ENCODE data around the gene MICALL2. TPM values are rescaled to one million over a fixed set of nuclear protein-coding genes. Genes with fewer than 3 reads are reported as not detected.

Gene MICALL2
- total RNA-seq, 1 donor from 2014 or later: 28.0 TPM

GRCh38 chr7:1410992-1411391, 48.3 kb downstream of the MICALL2 start:
- Mint-ChIP-seq H3K27me3 (ENCODE audit: unreplicated experiment) (peaks cover 8% of the 10 kb centered on the region), H3K9me3 (ENCODE audit: unreplicated experiment) (peaks cover 5% of the 10 kb centered on the region), H3K36me3 (ENCODE audit: unreplicated experiment) (no peaks in the 10 kb centered on the region), H3K4me1 (ENCODE audit: low read depth, unreplicated experiment) (peaks cover 10% of the 10 kb centered on the region), H3K4me3 (ENCODE audit: unreplicated experiment) (no peak overlapping the region), H3K27ac (ENCODE audit: unreplicated experiment) (no peak overlapping the region)
- no peak for TF ChIP-seq CTCF (IDR thresholded peaks at IDR 0.05; ENCODE audit: partially characterized antibody, unreplicated experiment)
- no peak for DNase-seq

- Mint-ChIP-seq H3K36me3 (ENCODE audit: unreplicated experiment) (no peaks in the 10 kb centered on the region), H3K27me3 (ENCODE audit: unreplicated experiment) (peaks cover 8% of the 10 kb centered on the region), H3K4me3 (ENCODE audit: unreplicated experiment) (no peak overlapping the region), H3K9me3 (ENCODE audit: unreplicated experiment) (peaks cover 5% of the 10 kb centered on the region), H3K4me1 (ENCODE audit: low read depth, unreplicated experiment) (peaks cover 10% of the 10 kb centered on the region), H3K27ac (ENCODE audit: unreplicated experiment) (no peak overlapping the region)
- DNase-seq: no peak
- no peak for TF ChIP-seq CTCF (IDR thresholded peaks at IDR 0.05; ENCODE audit: partially characterized antibody, unreplicated experiment)
These were observed 49.7 kb downstream of the MICALL2 start for GRCh38 chr7:1409555-1409954.

GRCh38 chr7:1408466-1408865, 50.8 kb downstream of the MICALL2 start:
- TF ChIP-seq CTCF (IDR thresholded peaks at IDR 0.05; ENCODE audit: partially characterized antibody, unreplicated experiment): no peak
- Mint-ChIP-seq H3K9me3 (ENCODE audit: unreplicated experiment) (peaks cover 5% of the 10 kb centered on the region), H3K4me1 (ENCODE audit: low read depth, unreplicated experiment) (peaks cover 14% of the 10 kb centered on the region), H3K36me3 (ENCODE audit: unreplicated experiment) (no peaks in the 10 kb centered on the region), H3K27ac (ENCODE audit: unreplicated experiment) (no peak overlapping the region), H3K4me3 (ENCODE audit: unreplicated experiment) (peak overlapping the region; percentile 38), H3K27me3 (ENCODE audit: unreplicated experiment) (peaks cover 8% of the 10 kb centered on the region)
- no peak for DNase-seq

GRCh38 chr7:1407892-1408291, 51.4 kb downstream of the MICALL2 start:
- no peak for DNase-seq
- H3K4me1 Mint-ChIP-seq (ENCODE audit: low read depth, unreplicated experiment): peaks cover 12% of the 10 kb centered on the region
- no peaks in the 10 kb centered on the region for H3K36me3 Mint-ChIP-seq (ENCODE audit: unreplicated experiment)
- H3K9me3 Mint-ChIP-seq (ENCODE audit: unreplicated experiment): peaks cover 2% of the 10 kb centered on the region
- no peak for TF ChIP-seq CTCF (IDR thresholded peaks at IDR 0.05; ENCODE audit: partially characterized antibody, unreplicated experiment)
- no peak overlapping the region for H3K27ac Mint-ChIP-seq (ENCODE audit: unreplicated experiment)
- peaks cover 8% of the 10 kb centered on the region for H3K27me3 Mint-ChIP-seq (ENCODE audit: unreplicated experiment)
- H3K4me3 Mint-ChIP-seq (ENCODE audit: unreplicated experiment): no peak overlapping the region

GRCh38 chr7:1404898-1405548, 54.2 kb downstream of the MICALL2 start:
- H3K4me3 Mint-ChIP-seq (ENCODE audit: unreplicated experiment): no peak overlapping the region
- no peak for TF ChIP-seq CTCF (IDR thresholded peaks at IDR 0.05; ENCODE audit: partially characterized antibody, unreplicated experiment)
- peak; percentile 62 for DNase-seq
- peaks cover 9% of the 10 kb centered on the region for H3K27me3 Mint-ChIP-seq (ENCODE audit: unreplicated experiment)
- peaks cover 7% of the 10 kb centered on the region for H3K4me1 Mint-ChIP-seq (ENCODE audit: low read depth, unreplicated experiment)
- peaks cover 2% of the 10 kb centered on the region for H3K9me3 Mint-ChIP-seq (ENCODE audit: unreplicated experiment)
- H3K27ac Mint-ChIP-seq (ENCODE audit: unreplicated experiment): no peak overlapping the region
- no peaks in the 10 kb centered on the region for H3K36me3 Mint-ChIP-seq (ENCODE audit: unreplicated experiment)
